Measurements from ENCODE around the gene HNRNPF.

Gene HNRNPF

GRCh38 chr10:43354330-43354635 is 54.7 kb downstream of the HNRNPF start:
- Histone ChIP-seq H3K36me3 (no peaks in the 10 kb centered on the region), H3K4me2 (no peak overlapping the region), H4K20me1 (no peaks in the 10 kb centered on the region), H3K4me1 (peaks cover 0 to 9% (median 3%) of the 10 kb centered on the region in 10 experiments; a peak in 11 of 20 replicates), H3K9ac (no peak overlapping the region), H3K27me3 (peaks cover 0 to 8% (median 0%) of the 10 kb centered on the region in 11 experiments; a peak in 1 of 22 replicates), H3K9me3 (replicated peaks in 1 of 11) (no peaks in the 10 kb centered on the region), H3K27ac (no peak overlapping the region), H3K4me3 (no peak overlapping the region)
- TF ChIP-seq Cebpa-rat (IDR thresholded peaks at IDR 0.05), result no peak

- Histone ChIP-seq H3K4me1 (peaks cover 0 to 9% (median 0%) of the 10 kb centered on the region in 10 experiments; a peak in 6 of 20 replicates), H3K27me3 (peaks cover 0 to 8% (median 0%) of the 10 kb centered on the region in 11 experiments; a peak in 1 of 22 replicates), H4K20me1 (no peaks in the 10 kb centered on the region), H3K4me2 (no peak overlapping the region), H3K9me3 (replicated peaks in 1 of 11) (no peaks in the 10 kb centered on the region), H3K36me3 (no peaks in the 10 kb centered on the region), H3K27ac (no peak overlapping the region), H3K9ac (no peak overlapping the region), H3K4me3 (no peak overlapping the region)
- TF ChIP-seq Cebpa-rat (IDR thresholded peaks at IDR 0.05), result no peak
These were observed 55.3 kb downstream of the HNRNPF start for GRCh38 chr10:43353495-43354329.

- no peak overlapping the region for H3K4me2 ChIP-seq
- no peak for TF ChIP-seq Cebpa-rat (IDR thresholded peaks at IDR 0.05)
- H4K20me1 ChIP-seq, result no peaks in the 10 kb centered on the region
- peaks cover 0 to 8% (median 0%) of the 10 kb centered on the region in 11 experiments; a peak in 1 of 22 replicates for H3K27me3 ChIP-seq
- peaks cover 0 to 13% (median 6%) of the 10 kb centered on the region in 10 experiments; a peak in 14 of 20 replicates for H3K4me1 ChIP-seq
- no peak overlapping the region for H3K27ac ChIP-seq
- no peak overlapping the region for H3K9ac ChIP-seq
- no peaks in the 10 kb centered on the region for H3K36me3 ChIP-seq
- H3K9me3 ChIP-seq (replicated peaks in 1 of 11), result no peaks in the 10 kb centered on the region
- H3K4me3 ChIP-seq, result no peak overlapping the region
These were observed 56.0 kb downstream of the HNRNPF start for GRCh38 chr10:43352951-43353350.

- Histone ChIP-seq H3K4me3 (no peak overlapping the region), H3K4me2 (no peak overlapping the region), H3K9ac (no peak overlapping the region), H3K27me3 (peaks cover 0 to 8% (median 0%) of the 10 kb centered on the region in 11 experiments; a peak in 1 of 22 replicates), H3K36me3 (no peaks in the 10 kb centered on the region), H3K27ac (no peak overlapping the region), H4K20me1 (no peaks in the 10 kb centered on the region), H3K9me3 (replicated peaks in 1 of 11) (no peaks in the 10 kb centered on the region), H3K4me1 (peaks cover 0 to 14% (median 8%) of the 10 kb centered on the region in 10 experiments; a peak in 14 of 20 replicates)
- TF ChIP-seq Cebpa-rat (IDR thresholded peaks at IDR 0.05), result no peak
These were observed 57.7 kb downstream of the HNRNPF start for GRCh38 chr10:43351301-43351700.

- TF ChIP-seq Cebpa-rat (IDR thresholded peaks at IDR 0.05), result no peak
- no peaks in the 10 kb centered on the region for H3K9me3 ChIP-seq (replicated peaks in 1 of 11)
- H3K27me3 ChIP-seq, result peaks cover 0 to 8% (median 0%) of the 10 kb centered on the region in 11 experiments; a peak in 1 of 22 replicates
- H3K4me2 ChIP-seq, result no peak overlapping the region
- H3K36me3 ChIP-seq, result no peaks in the 10 kb centered on the region
- H4K20me1 ChIP-seq, result no peaks in the 10 kb centered on the region
- H3K4me1 ChIP-seq, result peaks cover 0 to 10% (median 6%) of the 10 kb centered on the region in 10 experiments; a peak in 14 of 20 replicates
- H3K9ac ChIP-seq, result no peak overlapping the region
- no peak overlapping the region for H3K27ac ChIP-seq
- H3K4me3 ChIP-seq, result no peak overlapping the region
These were observed 58.3 kb downstream of the HNRNPF start for GRCh38 chr10:43350686-43351085.

- Histone ChIP-seq H4K20me1 (no peaks in the 10 kb centered on the region), H3K27ac (no peak overlapping the region), H3K27me3 (peaks cover 0 to 8% (median 0%) of the 10 kb centered on the region in 11 experiments; a peak in 1 of 22 replicates), H3K9ac (no peak overlapping the region), H3K4me3 (no peak overlapping the region), H3K4me2 (no peak overlapping the region), H3K36me3 (no peaks in the 10 kb centered on the region), H3K4me1 (peaks cover 0 to 10% (median 6%) of the 10 kb centered on the region in 10 experiments; a peak in 14 of 20 replicates), H3K9me3 (replicated peaks in 1 of 11) (no peaks in the 10 kb centered on the region)
- TF ChIP-seq Cebpa-rat (IDR thresholded peaks at IDR 0.05), result no peak
These were observed 58.8 kb downstream of the HNRNPF start for GRCh38 chr10:43350156-43350555.

GRCh38 chr10:43348511-43349312 is 60.3 kb downstream of the HNRNPF start:
- H3K4me2 ChIP-seq, result peak overlapping the region in 3 of 11 experiments; percentile 8 to 50 (median 38); a peak in 3 of 22 replicates
- H3K36me3 ChIP-seq, result no peaks in the 10 kb centered on the region
- H3K9me3 ChIP-seq (replicated peaks in 1 of 11), result no peaks in the 10 kb centered on the region
- no peak overlapping the region for H3K4me3 ChIP-seq
- H3K9ac ChIP-seq, result no peak overlapping the region
- H3K27ac ChIP-seq, result peak overlapping the region in 2 of 11 experiments; percentile 20 to 39; a peak in 1 of 22 replicates
- peaks cover 0 to 8% (median 0%) of the 10 kb centered on the region in 11 experiments; a peak in 1 of 22 replicates for H3K27me3 ChIP-seq
- no peaks in the 10 kb centered on the region for H4K20me1 ChIP-seq
- TF ChIP-seq Cebpa-rat (IDR thresholded peaks at IDR 0.05), result no peak
- peaks cover 0 to 13% (median 6%) of the 10 kb centered on the region in 10 experiments; a peak in 14 of 20 replicates for H3K4me1 ChIP-seq

- Histone ChIP-seq H4K20me1 (no peaks in the 10 kb centered on the region), H3K36me3 (no peaks in the 10 kb centered on the region), H3K9me3 (replicated peaks in 1 of 11) (no peaks in the 10 kb centered on the region), H3K4me1 (peaks cover 0 to 14% (median 6%) of the 10 kb centered on the region in 10 experiments; a peak in 14 of 20 replicates), H3K4me2 (peak overlapping the region in 4 of 11 experiments; percentile 8 to 52 (median 44); a peak in 7 of 22 replicates), H3K27me3 (peaks cover 0 to 8% (median 0%) of the 10 kb centered on the region in 11 experiments; a peak in 1 of 22 replicates), H3K27ac (peak overlapping the region in 3 of 11 experiments; percentile 7 to 39 (median 20); a peak in 3 of 22 replicates), H3K4me3 (no peak overlapping the region), H3K9ac (no peak overlapping the region)
- TF ChIP-seq Cebpa-rat (IDR thresholded peaks at IDR 0.05), result no peak
These were observed 61.0 kb downstream of the HNRNPF start for GRCh38 chr10:43347997-43348396.

GRCh38 chr10:43344051-43344450 is 64.9 kb downstream of the HNRNPF start:
- H4K20me1 ChIP-seq, result no peaks in the 10 kb centered on the region
- no peak overlapping the region for H3K4me3 ChIP-seq
- H3K4me2 ChIP-seq, result peak overlapping the region in 2 of 11 experiments; percentile 15 to 35; a peak in 1 of 22 replicates
- no peaks in the 10 kb centered on the region for H3K27me3 ChIP-seq
- H3K36me3 ChIP-seq, result no peaks in the 10 kb centered on the region
- H3K27ac ChIP-seq, result no peak overlapping the region
- no peaks in the 10 kb centered on the region for H3K9me3 ChIP-seq (replicated peaks in 1 of 11)
- no peak for TF ChIP-seq Cebpa-rat (IDR thresholded peaks at IDR 0.05)
- 0 out of 22 replicates have a peak overlapping the region, but pooled peaks of 1 of the 11 experiments have one; percentile 34 for H3K9ac ChIP-seq
- H3K4me1 ChIP-seq, result peaks cover 0 to 14% (median 6%) of the 10 kb centered on the region in 10 experiments; a peak in 14 of 20 replicates

Measured in BLaER1 treated with 17β-estradiol and CSF1 and Interleukin-3, amounts not matched to agents 10 nM and 100 nM (cell line).